A673 (cell line): ENCODE results near the gene CLTB. TPM values are rescaled to one million over a fixed set of nuclear protein-coding genes. Genes with fewer than 3 reads are reported as not detected.

Source experiments
- BruUV-seq: library from RNA; stranded (reverse); fragments of 400-500 nt; replicated peaks from 2 replicates; lab custom pipeline; 2021; lab: Mats Ljungman, UMichigan
- CTCF ChIA-PET: fragments of 300-600 bp; sonication (Branson Sonifier 250); formaldehyde crosslinking; loops from one replicate; lab custom pipeline; 2022; ENCODE audit warnings: antibody characterized with exemption; lab: Charles Lee
- POLR2A ChIA-PET: fragments of 300-600 bp; sonication (Branson Sonifier 250); formaldehyde crosslinking; loops from one replicate; lab custom pipeline; 2022; ENCODE audit warnings: antibody characterized with exemption; ENCODE audit not compliant: low non-redundant PET; lab: Charles Lee
- DNase-seq: peaks from one replicate; pipeline ENCODE4 v3.0.0-alpha.2; 2015; ENCODE audit warnings: low spot score
- H3K27ac ChIP-seq: fragments of 200-600 bp; sonication (generic); 2 replicates; pipeline ENCODE4 v1.5.1; 2016; ENCODE audit warnings: mixed run types, low read depth, mild to moderate bottlenecking, mixed read lengths, antibody characterized with exemption, low read length; ENCODE audit not compliant: poor library complexity, severe bottlenecking
- H3K27me3 ChIP-seq: fragments of 200-600 bp; sonication (generic); replicated peaks from 2 replicates; pipeline ENCODE4 v1.6.1; 2017; ENCODE audit warnings: mixed run types, low read depth, mild to moderate bottlenecking, mixed read lengths, antibody characterized with exemption, low read length; ENCODE audit not compliant: insufficient read depth, poor library complexity
- H3K36me3 ChIP-seq: fragments of 200-600 bp; sonication (generic); 2 replicates; pipeline ENCODE4 v1.6.1; 2016; ENCODE audit warnings: mixed run types, mild to moderate bottlenecking, mixed read lengths, antibody characterized with exemption, low read length; ENCODE audit not compliant: insufficient read depth, poor library complexity, severe bottlenecking
- H3K4me1 ChIP-seq: fragments of 200-600 bp; sonication (generic); 2 replicates; pipeline ENCODE4 v1.6.1; 2017; ENCODE audit warnings: mixed run types, mild to moderate bottlenecking, mixed read lengths, antibody characterized with exemption, low read length; ENCODE audit not compliant: insufficient read depth, poor library complexity, severe bottlenecking
- H3K4me3 ChIP-seq: fragments of 200-600 bp; sonication (generic); 2 replicates; pipeline ENCODE4 v1.5.1; 2016; ENCODE audit warnings: low read depth, mixed run types, mild to moderate bottlenecking, mixed read lengths, low read length; ENCODE audit not compliant: poor library complexity, severe bottlenecking
- H3K9me3 ChIP-seq: fragments of 200-600 bp; sonication (generic); 2 replicates; pipeline ENCODE4 v1.6.1; 2016; ENCODE audit warnings: mixed run types, low read depth, mild to moderate bottlenecking, mixed read lengths, antibody characterized with exemption, low read length; ENCODE audit not compliant: poor library complexity, severe bottlenecking
- CTCF ChIP-seq: fragments of 300-800, 200-600 bp; sonication (generic); conservative IDR thresholded peaks from 2 replicates; pipeline ENCODE4 v1.5.1; 2017; ENCODE audit warnings: low read depth, mild to moderate bottlenecking, antibody characterized with exemption, low read length, moderate library complexity, mixed read lengths
- EZH2 ChIP-seq: fragments of 200-600 bp; sonication (generic); IDR thresholded peaks from 2 replicates; pipeline ENCODE4 v1.6.1; 2017; ENCODE audit warnings: borderline replicate concordance, low read depth, mild to moderate bottlenecking, mixed read lengths, antibody characterized with exemption, low read length; ENCODE audit not compliant: poor library complexity, severe bottlenecking
- intact Hi-C: fragments of 100-400 bp; cut with micrococcal nuclease; formaldehyde crosslinking; loops from one replicate; pipeline ENCODE4 v1.10.0; 2022; ENCODE audit not compliant: unreplicated experiment
- total RNA-seq: library from RNA; stranded (reverse); gene quantifications from 2 replicates; pipeline ENCODE4 v1.2.3, GENCODE V29; 2021

Gene CLTB
- total RNA-seq, 1 experiment from 2014 or later: 61.8 TPM

GRCh38 chr5:176394881-176395675 is 21.3 kb downstream of the CLTB start:
- CTCF ChIA-PET: no interaction called here
- no peak for TF ChIP-seq EZH2
- H3K36me3 ChIP-seq: no peaks in the 10 kb centered on the region

GRCh38 chr5:176394096-176394495 is 22.2 kb downstream of the CLTB start:
- H3K9me3 ChIP-seq: no peaks in the 10 kb centered on the region
- H3K4me1 ChIP-seq: peaks cover 3% of the 10 kb centered on the region
- H3K4me3 ChIP-seq: no peak overlapping the region
- TF ChIP-seq CTCF (no peak), EZH2 (no peak)
- no peaks in the 10 kb centered on the region for H3K27me3 ChIP-seq
- no peak for DNase-seq
- H3K36me3 ChIP-seq: no peaks in the 10 kb centered on the region
- no peak overlapping the region for H3K27ac ChIP-seq
- intact Hi-C loops: no loop called here
- POLR2A ChIA-PET: no interaction called here
- CTCF ChIA-PET: no interaction called here
- BruUV-seq: no TSS peak

More at GRCh38 chr5:176394881-176395675, 21.3 kb downstream of the CLTB start:
- intact Hi-C loops: no loop called here
- Histone ChIP-seq H3K9me3 (no peaks in the 10 kb centered on the region), H3K27ac (no peak overlapping the region), H3K4me1 (no peaks in the 10 kb centered on the region), H3K4me3 (no peak overlapping the region), H3K27me3 (no peaks in the 10 kb centered on the region)
- DNase-seq: no peak
- no TSS peak for BruUV-seq
- POLR2A ChIA-PET: no interaction called here

- intact Hi-C loops: no loop called here
- no peak for DNase-seq
- POLR2A ChIA-PET: no interaction called here
- no peak overlapping the region for H3K27ac ChIP-seq
- H3K9me3 ChIP-seq: no peaks in the 10 kb centered on the region
- no peak overlapping the region for H3K4me3 ChIP-seq
- TF ChIP-seq CTCF (no peak), EZH2 (no peak)
- BruUV-seq: no TSS peak
- CTCF ChIA-PET: no interaction called here
- peaks cover 3% of the 10 kb centered on the region for H3K4me1 ChIP-seq
- no peaks in the 10 kb centered on the region for H3K27me3 ChIP-seq
- no peaks in the 10 kb centered on the region for H3K36me3 ChIP-seq
Measured at GRCh38 chr5:176392526-176392925, 23.8 kb downstream of the CLTB start.

DNA sequence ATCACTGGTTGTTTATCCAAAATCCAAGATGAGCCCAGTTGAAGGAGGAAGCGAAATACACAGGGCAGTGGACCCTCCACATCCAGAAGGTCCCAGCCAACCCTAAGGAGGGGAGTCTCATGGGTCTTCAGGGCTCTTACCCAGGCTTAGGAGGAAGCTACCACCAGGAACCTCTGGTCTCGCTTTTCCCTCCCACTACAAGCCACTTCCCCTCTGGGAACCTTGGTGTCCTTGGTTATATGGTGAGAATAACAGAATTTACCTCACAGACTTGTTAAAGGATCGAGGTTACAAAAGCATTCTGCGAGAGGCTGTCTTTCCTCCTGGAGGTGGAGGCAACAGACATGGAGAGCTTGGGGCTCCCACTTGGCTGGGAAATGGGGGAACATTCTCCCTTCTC is 24.3 kb downstream of the CLTB start:
- TF ChIP-seq EZH2 (no peak), CTCF (no peak)
- BruUV-seq: no TSS peak
- Histone ChIP-seq H3K27me3 (no peaks in the 10 kb centered on the region), H3K36me3 (no peaks in the 10 kb centered on the region), H3K4me3 (no peak overlapping the region), H3K4me1 (peaks cover 8% of the 10 kb centered on the region), H3K9me3 (no peaks in the 10 kb centered on the region), H3K27ac (no peak overlapping the region)
- intact Hi-C loops: no loop called here
- ChIA-PET CTCF (no interaction called here), POLR2A (no interaction called here)
- DNase-seq: no peak
